ENCODE data around the gene ADAM12.

The ADAM12 gene

DNA sequence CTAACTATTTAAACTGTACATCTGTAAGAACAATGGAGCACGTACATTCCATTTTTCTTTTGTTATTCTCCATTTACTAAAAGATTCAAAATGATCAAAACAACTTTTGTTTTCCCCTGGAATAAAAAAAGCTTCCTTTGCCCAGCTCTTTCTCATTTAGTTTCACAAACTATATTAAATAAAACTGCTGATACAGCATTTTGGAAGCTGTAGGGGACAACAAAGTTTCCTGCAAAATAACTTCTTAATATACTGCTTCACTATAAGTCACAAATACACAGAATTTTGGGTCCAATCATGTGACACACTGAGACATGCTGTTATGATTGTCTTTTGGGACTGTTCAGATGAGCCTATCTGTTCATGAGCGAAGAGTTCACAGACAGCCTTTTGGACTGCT is 222.4 kb downstream of the ADAM12 start:
- TF ChIP-seq, protein P1, sequence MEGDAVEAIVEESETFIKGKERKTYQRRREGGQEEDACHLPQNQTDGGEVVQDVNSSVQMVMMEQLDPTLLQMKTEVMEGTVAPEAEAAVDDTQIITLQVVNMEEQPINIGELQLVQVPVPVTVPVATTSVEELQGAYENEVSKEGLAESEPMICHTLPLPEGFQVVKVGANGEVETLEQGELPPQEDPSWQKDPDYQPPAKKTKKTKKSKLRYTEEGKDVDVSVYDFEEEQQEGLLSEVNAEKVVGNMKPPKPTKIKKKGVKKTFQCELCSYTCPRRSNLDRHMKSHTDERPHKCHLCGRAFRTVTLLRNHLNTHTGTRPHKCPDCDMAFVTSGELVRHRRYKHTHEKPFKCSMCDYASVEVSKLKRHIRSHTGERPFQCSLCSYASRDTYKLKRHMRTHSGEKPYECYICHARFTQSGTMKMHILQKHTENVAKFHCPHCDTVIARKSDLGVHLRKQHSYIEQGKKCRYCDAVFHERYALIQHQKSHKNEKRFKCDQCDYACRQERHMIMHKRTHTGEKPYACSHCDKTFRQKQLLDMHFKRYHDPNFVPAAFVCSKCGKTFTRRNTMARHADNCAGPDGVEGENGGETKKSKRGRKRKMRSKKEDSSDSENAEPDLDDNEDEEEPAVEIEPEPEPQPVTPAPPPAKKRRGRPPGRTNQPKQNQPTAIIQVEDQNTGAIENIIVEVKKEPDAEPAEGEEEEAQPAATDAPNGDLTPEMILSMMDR (IDR thresholded peaks at IDR 0.05; ENCODE audit: control insufficient read depth, insufficient read depth, low read depth, low read length, missing control alignments) = no peak
- H3K4me3 ChIP-seq (ENCODE audit: control insufficient read depth, low read depth, low read length) = no peak overlapping the region
- no peak for DNase-seq (ENCODE audit: low read depth)

GRCh38 chr10:126163506-126163905 is 224.8 kb downstream of the ADAM12 start:
- DNase-seq (ENCODE audit: low read depth) = no peak
- TF ChIP-seq, protein P1 (IDR thresholded peaks at IDR 0.05; ENCODE audit: control insufficient read depth, insufficient read depth, low read depth, low read length, missing control alignments) = no peak
- no peak overlapping the region for H3K4me3 ChIP-seq (ENCODE audit: control insufficient read depth, low read depth, low read length)

DNA sequence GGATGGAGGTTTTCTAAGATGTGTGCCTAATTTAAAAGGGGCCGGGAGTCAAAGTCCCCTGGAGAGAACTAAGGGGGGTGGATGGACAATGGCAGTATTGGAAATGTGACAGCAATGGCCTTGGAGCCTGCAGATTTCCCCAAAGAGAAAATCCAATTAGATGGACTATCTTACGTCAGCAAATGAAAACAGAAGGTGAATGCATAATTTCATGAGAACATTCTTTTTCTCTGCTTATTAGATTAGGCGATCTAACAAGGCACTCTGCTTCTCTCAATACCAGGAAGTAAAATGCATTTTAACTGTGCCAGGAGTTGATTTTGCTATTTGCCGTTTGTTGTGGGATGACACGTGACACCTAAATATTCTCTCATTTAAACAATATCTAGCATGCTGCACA is 226.6 kb downstream of the ADAM12 start:
- no peak overlapping the region for H3K4me3 ChIP-seq (ENCODE audit: control insufficient read depth, low read depth, low read length)
- TF ChIP-seq, protein P1 (IDR thresholded peaks at IDR 0.05; ENCODE audit: control insufficient read depth, insufficient read depth, low read depth, low read length, missing control alignments) = no peak

DNA sequence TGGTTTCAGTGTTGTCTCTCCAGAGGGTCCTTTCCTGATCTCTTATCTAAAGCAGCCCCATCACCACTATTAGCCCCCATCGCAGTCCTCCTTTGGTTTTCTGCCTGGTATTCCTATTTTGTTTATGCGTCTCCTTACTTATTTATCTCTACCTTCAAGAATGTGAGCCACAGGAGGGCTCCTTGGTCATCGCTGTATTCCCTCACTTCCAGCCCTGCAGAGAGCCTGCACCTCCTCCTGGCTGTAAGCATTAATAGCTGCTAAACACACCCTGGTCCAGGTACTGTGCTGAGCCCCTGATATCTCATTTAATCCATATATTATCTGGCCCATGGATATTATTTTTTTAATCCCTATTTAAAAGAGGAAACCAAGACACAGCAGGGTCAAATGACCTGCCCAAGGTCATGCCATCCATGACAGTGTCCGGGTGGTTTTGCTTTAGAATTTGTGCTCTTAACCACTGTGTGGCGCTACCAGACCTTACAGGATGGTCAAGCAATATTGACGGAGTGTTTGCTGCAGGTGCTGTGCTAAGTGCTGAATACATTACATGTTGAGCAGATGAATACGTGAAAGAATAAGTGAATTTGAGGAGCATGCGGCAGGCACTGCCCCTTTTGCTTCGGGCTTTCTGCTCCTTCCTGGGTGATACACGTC is 227.2 kb downstream of the ADAM12 start:
- no peak for DNase-seq (ENCODE audit: low read depth)
- no peak overlapping the region for H3K4me3 ChIP-seq (ENCODE audit: control insufficient read depth, low read depth, low read length)
- TF ChIP-seq, protein P1 (IDR thresholded peaks at IDR 0.05; ENCODE audit: control insufficient read depth, insufficient read depth, low read depth, low read length, missing control alignments) = no peak

More for the DNA sequence above, 226.6 kb downstream of the ADAM12 start:
- DNase-seq (ENCODE audit: low read depth) = no peak

DNA sequence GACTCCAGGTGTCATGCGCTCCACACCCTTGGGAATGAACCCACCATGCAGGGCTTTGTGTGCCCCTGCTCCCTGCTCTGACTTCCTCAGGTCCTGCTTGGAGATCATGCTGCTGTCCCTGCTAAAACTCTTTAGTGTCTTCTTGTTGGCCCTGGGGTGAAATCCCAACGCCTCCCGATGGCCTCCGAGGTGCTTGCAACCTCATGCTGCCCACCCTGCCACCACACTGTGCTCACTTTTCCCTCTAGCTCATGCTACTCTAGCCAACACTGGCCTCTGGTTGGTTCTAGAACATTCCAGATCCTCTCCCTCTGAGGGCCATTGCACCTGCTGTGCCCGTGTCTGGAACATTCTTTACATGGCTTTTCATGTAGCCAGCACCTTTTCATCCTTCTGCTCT is 227.7 kb downstream of the ADAM12 start:
- H3K4me3 ChIP-seq (ENCODE audit: control insufficient read depth, low read depth, low read length) = no peak overlapping the region
- no peak for DNase-seq (ENCODE audit: low read depth)
- TF ChIP-seq, protein P1 (IDR thresholded peaks at IDR 0.05; ENCODE audit: control insufficient read depth, insufficient read depth, low read depth, low read length, missing control alignments) = no peak

DNA sequence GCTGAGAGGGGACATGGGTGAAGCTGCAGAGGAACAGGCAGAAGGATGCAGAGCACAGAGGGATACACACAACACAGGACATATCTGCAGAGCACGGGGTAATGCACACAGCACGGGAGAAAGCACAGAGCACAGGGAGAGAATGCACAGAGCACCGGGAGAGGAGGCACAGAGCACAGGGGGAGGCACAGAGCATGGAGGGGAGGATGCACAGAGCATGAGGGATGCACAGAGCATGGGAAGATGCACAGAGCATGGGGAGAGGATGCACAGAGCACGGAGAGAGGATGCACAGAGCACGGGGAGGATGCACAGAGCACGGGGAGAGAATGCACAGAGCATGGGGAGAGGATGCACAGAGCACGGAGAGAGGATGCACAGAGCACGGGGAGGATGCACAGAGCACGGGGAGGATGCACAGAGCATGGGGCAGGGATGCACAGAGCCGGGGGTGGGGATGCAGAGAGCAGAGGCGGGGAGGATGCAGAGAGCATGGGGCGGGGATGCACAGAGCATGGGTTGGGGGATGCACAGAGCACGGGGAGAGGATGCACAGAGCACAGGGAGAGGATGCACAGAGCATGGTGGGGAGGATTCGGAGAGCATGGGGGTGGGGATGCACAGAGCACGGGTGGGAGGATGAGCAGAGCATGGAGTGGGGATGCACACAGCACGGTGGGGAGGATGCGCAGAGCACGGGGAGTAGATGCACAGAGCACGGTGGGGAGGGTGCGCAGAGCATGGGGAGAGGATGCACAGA is 230.0 kb downstream of the ADAM12 start:
- DNase-seq (ENCODE audit: low read depth) = no peak
- H3K4me3 ChIP-seq (ENCODE audit: control insufficient read depth, low read depth, low read length) = no peak overlapping the region
- TF ChIP-seq, protein P1 (IDR thresholded peaks at IDR 0.05; ENCODE audit: control insufficient read depth, insufficient read depth, low read depth, low read length, missing control alignments) = no peak
